Measurements from ENCODE around the gene PKIB.

- no peak for TF ChIP-seq POLR2AphosphoS5 (IDR thresholded peaks at IDR 0.05; ENCODE audit: low read depth, low read length)
- no peak for TF ChIP-seq POLR2A (IDR thresholded peaks at IDR 0.05; ENCODE audit: low read depth, low read length)
- TF ChIP-seq TAF1 (IDR thresholded peaks at IDR 0.05; ENCODE audit: low read depth, low read length): no peak
- TF ChIP-seq SPI1 (IDR thresholded peaks at IDR 0.05; ENCODE audit: low read depth, low read length): no peak
These were observed 103.9 kb downstream of the PKIB start for GRCh38 chr6:122714059-122714458.

Measured in GM12891 (cell line).